Activated effector memory CD4-positive, alpha-beta T cell treated with anti-CD3 and anti-CD28 coated beads, Interleukin-2, amount 50 U/mL, for 16 hours (primary cell): ENCODE measurements around the gene AATF.

ENCODE experiments used
- DNase-seq: peaks from one replicate; pipeline ENCODE4 v3.0.0-alpha.2; 2020

AATF gene

GRCh38 chr17:36931096-36931696 is 17.6 kb upstream of the AATF start:
- peak; percentile 58 for DNase-seq

- DNase-seq, result peak; percentile 62
Observed at GRCh38 chr17:36931697-36932382, 16.9 kb upstream of the AATF start.

DNA sequence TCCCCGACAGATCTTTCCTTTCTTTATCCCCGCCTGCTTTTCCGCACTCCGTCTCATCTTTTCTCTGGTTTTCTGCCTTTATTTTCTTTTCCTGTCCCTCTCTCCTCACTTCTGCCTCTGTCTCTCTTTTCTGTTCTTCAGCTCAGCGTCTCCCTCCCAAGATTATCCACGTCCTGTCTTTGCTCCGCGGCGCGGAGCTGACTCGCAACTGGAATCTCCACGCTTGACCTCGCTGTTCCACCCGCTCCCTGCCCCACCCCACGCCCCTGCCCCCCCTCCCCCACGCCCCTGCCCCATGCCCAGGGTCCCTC is 16.4 kb upstream of the AATF start:
- DNase-seq, result no peak

DNA sequence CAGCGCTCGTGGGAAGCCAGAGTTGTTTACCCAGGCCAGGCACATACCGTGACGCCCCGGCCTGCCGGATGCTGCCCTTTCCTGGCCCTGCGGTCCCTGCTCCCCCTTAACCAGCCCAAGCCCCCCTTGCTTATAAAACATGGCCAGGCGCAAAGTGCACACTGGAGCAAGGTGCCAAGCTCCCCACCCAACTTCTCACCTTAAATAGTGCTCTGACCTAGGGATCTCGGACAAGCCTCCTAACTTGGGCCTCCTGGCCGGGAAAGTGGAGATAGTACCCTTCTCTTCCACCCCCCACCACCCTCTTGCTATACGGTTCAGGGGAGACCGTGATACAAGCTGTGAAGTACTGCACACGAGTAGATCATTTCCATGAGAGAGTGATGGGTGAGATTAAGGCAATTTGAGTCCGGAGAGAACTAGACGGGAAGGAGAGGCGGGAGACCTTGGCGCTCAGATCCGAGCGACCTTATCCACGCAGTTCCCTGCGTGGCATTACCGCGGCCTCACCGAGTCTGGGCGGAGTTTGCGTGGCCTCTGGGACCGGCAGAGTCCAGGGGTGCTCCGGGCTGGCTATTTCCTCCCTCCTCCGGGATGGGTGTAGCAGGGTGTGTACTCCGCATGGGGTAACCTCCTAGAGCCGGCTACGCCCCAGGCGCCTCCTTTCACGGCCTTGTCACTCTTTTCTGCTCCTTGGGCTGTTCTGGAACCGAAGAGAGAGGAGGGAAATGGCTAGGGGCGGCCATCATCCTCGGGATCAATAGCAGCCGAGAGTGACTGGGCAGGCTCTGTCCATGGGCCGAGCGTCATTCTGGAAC is 15.9 kb upstream of the AATF start:
- DNase-seq, result peak; percentile 63

DNA sequence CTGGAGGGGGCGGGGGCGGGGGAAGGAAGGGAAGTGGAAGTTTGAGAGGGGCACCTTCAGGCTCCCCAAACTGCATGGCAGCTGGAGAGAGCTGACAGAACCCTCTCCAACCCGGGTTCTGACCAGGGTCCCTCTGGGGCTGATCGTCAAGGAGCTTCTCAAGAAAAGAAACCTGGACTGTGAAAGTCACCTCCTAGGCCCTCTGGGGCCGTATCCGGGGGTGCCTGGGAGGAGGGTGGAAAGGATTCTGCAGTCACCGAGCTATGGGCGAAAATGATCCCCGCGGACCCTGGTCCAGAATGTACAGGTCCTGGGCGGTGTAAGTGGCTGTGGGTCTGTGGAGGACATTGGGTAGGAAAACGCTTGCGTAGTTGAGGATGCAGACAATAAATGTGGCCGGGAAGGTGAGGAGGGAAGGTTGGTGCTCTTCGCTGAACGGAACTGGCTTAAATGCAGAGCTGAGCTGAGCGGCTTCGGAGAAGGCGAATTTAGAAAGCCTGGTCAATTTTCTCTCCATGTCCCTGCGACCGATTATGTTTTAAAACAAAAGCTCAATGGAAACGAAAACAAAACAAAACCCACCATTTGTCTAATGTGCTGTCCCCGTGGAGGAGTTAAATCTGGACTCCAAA is 15.1 kb upstream of the AATF start:
- peak; percentile 62 for DNase-seq

DNA sequence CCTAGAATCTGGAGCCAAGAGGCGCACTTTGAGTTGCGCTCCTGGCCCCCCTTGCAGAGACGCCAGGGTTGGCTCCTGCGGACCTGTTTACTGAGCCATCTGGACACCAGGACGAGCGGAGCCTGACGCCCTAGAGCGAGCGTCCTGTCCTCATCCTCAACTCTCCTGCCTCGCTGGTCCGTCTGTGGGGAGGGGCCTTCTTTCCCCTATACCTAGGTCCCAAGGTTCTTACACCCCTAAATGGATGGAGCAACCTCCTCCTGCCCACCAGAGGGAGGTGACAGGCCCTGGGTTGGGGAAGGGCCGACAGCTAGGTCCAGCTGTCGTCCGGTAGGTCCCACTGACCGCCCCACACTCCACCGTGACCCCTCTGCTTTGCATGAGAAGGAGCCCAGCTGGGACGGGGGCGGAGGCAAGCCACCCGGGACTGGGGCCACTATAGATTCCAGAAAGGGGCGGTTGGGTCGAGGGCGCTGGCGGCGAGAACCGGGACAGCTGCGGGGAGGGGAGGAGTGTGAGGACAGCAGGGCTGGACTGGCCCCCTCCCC is 14.5 kb upstream of the AATF start:
- DNase-seq, result peak; percentile 51

- DNase-seq, result peak; percentile 70
Observed at GRCh38 chr17:36934692-36935630, 13.8 kb upstream of the AATF start.

DNA sequence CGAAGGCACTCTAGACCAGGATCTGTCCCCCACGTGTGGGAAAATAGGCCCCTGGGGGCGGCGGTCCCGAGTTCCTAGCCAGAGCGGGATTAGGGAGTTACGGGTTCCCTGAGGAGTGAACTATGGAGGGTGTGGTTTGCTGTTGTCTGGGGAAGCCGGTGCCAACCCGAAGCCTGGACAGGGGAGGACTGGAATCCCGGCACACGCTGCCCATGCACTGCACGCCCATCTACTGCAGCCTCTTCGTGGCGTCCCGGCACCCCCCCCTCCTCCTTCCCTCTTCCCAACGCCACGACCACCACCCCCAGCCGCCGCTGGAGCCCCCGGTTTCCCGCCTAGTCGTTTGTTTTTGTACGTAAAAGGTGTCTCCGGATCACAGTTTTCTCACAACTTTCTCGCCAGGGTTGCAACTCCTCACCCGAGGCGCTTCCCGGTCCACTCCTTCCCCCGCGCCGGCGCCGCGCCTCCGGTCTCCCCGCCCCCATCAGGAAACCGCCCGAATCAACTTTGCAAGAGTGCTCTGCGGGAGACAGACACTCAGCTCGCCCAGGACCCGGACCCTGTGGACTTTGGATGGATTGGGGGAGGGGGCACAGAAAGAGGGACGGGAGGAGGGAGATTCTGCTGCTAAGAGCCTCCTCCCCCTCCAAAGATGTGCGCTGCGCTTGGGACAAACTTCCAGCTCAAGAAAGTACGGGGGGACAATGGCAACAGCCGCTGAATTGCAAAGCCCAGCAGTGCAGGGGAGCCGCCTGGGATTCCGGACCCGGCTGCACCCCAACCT is 12.9 kb upstream of the AATF start:
- DNase-seq, result peak; percentile 65

GRCh38 chr17:36936455-36937000 is 12.2 kb upstream of the AATF start:
- DNase-seq, result peak; percentile 64

DNA sequence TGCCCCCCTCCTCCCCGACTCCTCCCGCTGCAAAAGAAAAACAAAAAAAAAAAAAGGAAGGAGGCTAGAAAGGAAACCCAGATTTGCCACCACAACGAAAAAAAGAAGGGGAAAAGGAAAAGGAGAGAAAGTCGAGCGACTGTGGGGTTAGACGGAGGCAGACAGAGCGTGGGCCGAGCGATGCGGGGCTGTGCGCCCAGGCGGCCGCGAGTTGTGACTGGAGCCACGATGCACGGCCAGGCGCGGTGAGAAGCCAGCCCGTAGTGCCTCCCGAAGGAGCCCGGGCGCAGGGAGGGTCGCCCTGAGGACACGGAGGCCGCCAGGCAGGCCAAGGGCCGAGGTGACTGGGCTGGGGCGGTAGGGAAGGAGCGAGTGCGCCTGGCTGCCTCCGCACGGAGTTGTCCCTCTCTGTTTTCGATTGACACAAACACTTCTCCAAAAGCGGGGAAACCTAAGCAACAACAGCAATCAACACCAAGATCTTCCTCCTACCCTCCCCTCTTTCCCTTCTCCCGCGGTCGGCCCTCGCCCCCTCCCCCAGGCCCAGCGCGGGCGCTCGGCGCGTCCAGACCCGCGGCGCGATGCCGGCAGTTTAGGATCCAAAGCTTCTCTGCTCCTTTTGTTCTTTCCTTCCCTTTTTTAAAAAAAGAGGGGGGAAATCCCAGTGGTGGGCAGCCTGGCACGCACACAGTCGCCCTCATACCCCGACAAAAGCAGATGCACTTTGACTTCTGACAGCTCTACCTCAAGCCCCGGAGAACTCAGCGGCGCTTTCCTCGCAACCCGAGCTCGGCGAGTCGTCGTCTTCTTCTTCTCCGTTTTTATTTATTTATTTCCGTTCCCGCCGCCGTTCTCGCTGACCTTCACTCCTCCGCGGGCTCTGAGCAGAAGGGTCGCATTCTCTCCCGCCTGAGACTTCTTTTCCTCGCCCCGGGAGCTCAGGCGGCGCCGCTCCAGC is 11.5 kb upstream of the AATF start, which contains the start of gene LHX1:
LHX1 (plus strand) TSS at position 475 of the 958 bp plus-strand sequence. CDS start 723 bp downstream, outside the sequence.
- DNase-seq, result peak; percentile 66

DNA sequence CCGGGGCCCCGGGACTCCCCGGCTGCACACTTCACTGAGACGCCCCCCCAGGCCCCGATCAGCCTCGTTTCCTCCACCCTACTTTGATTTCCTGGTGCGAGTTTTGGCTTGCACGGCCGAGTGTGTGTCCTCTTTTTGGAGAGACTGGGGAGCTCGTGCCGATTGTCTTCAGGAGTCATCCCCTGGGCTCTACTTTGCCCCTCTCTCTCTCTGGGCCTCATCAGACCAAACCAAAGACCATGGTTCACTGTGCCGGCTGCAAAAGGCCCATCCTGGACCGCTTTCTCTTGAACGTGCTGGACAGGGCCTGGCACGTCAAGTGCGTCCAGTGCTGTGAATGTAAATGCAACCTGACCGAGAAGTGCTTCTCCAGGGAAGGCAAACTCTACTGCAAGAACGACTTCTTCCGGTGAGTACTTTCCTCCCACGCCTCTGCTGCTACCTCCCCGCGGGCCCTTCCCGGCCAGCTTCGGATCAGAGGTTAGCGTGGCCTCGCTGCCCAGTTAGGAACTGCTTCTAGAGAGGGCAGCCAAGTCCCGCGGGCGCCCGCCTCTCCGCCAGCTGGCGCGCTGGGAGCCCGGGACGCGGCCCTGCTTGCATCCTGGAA is 10.7 kb upstream of the AATF start:
- peak; percentile 67 for DNase-seq

- peak; percentile 65 for DNase-seq
Observed at GRCh38 chr17:36938566-36939051, 10.1 kb upstream of the AATF start.

- peak; percentile 61 for DNase-seq
Observed at GRCh38 chr17:36939052-36939801, 9.5 kb upstream of the AATF start.

GRCh38 chr17:36939802-36940312 is 8.9 kb upstream of the AATF start:
- no peak for DNase-seq

- DNase-seq, result peak; percentile 61
Observed at GRCh38 chr17:36940313-36941264, 8.2 kb upstream of the AATF start.

DNA sequence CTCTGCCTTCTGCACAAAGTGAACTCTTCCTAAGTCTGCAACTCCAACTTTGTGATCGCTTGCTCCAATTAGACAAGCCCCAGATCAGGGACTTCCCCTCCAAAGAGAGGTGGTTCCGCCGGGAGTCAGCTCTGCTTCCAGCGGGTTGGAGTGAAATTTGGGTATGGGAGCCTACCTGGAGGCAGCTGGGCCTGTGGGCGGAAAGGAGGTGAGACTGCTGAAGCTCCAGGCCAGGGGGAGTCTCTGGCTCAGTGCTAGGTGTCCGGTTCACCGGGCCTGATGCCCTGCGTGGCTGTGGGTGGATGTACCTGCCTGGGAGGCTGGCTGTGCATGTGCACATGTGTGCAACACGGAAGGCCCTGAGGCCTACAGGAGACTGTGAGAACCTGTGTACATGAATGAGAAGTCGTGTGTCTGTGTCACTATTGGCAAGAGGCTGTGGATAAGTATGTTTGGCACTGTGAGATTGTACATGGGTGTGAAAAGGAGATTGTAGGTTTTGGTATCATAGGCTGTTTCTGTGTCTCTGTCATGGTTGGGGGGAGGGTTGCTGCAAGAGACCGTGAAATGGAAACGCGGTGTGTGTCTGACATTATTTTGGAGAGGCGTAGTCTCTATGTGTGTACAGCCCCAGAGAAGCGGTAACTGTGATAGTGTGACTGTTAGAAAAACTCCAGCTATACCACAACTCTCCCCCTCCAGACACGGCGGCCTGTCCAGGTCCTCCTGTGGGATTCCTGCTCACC is 7.3 kb upstream of the AATF start:
- peak; percentile 62 for DNase-seq
